ENCODE results near the gene EIPR1.

The EIPR1 gene

GRCh38 chr2:3233877-3234276 lies 143.7 kb downstream of the EIPR1 start:
- no peaks in the 10 kb centered on the region for H3K4me1 ChIP-seq (ENCODE audit: control insufficient read depth in 1 of 2, insufficient read depth in 2 of 2, low read length in 2 of 2)
- H3K23ac ChIP-seq (ENCODE audit: low read length): no peak overlapping the region
- DNase-seq: no peak
- no peak overlapping the region for H3K9ac ChIP-seq (ENCODE audit: low read length)
- no peak overlapping the region for H2BK12ac ChIP-seq (ENCODE audit: low read length)
- H3K79me2 ChIP-seq (ENCODE audit: control insufficient read depth, insufficient read depth, low read length, poor library complexity): no peaks in the 10 kb centered on the region
- no peak overlapping the region for H4K12ac ChIP-seq (ENCODE audit: low read depth, low read length)
- no CpG with 5 or more reads among the region's 2 CpGs for whole genome bisulfite sequencing (ENCODE audit: extremely low coverage, insufficient coverage, insufficient read length)
- no peak overlapping the region for H3K27ac ChIP-seq (ENCODE audit: low read depth, low read length)
- no peak overlapping the region for H3K4me2 ChIP-seq (ENCODE audit: low read length)
- H3K79me1 ChIP-seq (ENCODE audit: low read length): no peaks in the 10 kb centered on the region
- H4K8ac ChIP-seq (ENCODE audit: low read depth, low read length): no peak overlapping the region
- peaks cover 2% of the 10 kb centered on the region for H3K9me3 ChIP-seq (ENCODE audit: insufficient read depth, low read depth, low read length)
- no peak overlapping the region for H4K91ac ChIP-seq (ENCODE audit: low read depth, low read length)
- H2BK5ac ChIP-seq (ENCODE audit: low read depth, low read length, poor library complexity): no peak overlapping the region
- no peak overlapping the region for H3K14ac ChIP-seq (ENCODE audit: low read length)
- no peaks in the 10 kb centered on the region for H3K27me3 ChIP-seq (ENCODE audit: insufficient read depth, low read length)
- no peak overlapping the region for H3K18ac ChIP-seq (ENCODE audit: low read length)
- H3K36me3 ChIP-seq (ENCODE audit: control insufficient read depth in 1 of 2, insufficient read depth in 2 of 2, low read length in 2 of 2): no peaks in the 10 kb centered on the region
- no peak overlapping the region for H2BK120ac ChIP-seq (ENCODE audit: insufficient read depth, low read length, poor library complexity)
- no peak overlapping the region for H3K4me3 ChIP-seq (ENCODE audit: low read depth, low read length)
- no peak overlapping the region for H2AK5ac ChIP-seq (ENCODE audit: low read length)
- no peak overlapping the region for H3K4ac ChIP-seq (ENCODE audit: low read depth, low read length)
- H2AFZ ChIP-seq (ENCODE audit: insufficient read depth, low read length, poor library complexity): no peak overlapping the region

GRCh38 chr2:3229221-3229620 lies 148.4 kb downstream of the EIPR1 start:
- Histone ChIP-seq H2BK5ac (ENCODE audit: low read depth, low read length, poor library complexity) (no peak overlapping the region), H3K9ac (ENCODE audit: low read length) (no peak overlapping the region), H2BK12ac (ENCODE audit: low read length) (no peak overlapping the region), H4K12ac (ENCODE audit: low read depth, low read length) (no peak overlapping the region), H2BK120ac (ENCODE audit: insufficient read depth, low read length, poor library complexity) (no peak overlapping the region), H3K9me3 (ENCODE audit: insufficient read depth, low read depth, low read length) (peaks cover 4% of the 10 kb centered on the region), H3K23ac (ENCODE audit: low read length) (no peak overlapping the region), H3K14ac (ENCODE audit: low read length) (no peak overlapping the region), H3K18ac (ENCODE audit: low read length) (no peak overlapping the region), H3K79me1 (ENCODE audit: low read length) (no peaks in the 10 kb centered on the region), H3K4me3 (ENCODE audit: low read depth, low read length) (no peak overlapping the region), H2AFZ (ENCODE audit: insufficient read depth, low read length, poor library complexity) (no peak overlapping the region), H3K4me1 (ENCODE audit: control insufficient read depth in 1 of 2, insufficient read depth in 2 of 2, low read length in 2 of 2) (no peaks in the 10 kb centered on the region), H4K91ac (ENCODE audit: low read depth, low read length) (no peak overlapping the region), H3K27ac (ENCODE audit: low read depth, low read length) (no peak overlapping the region), H4K8ac (ENCODE audit: low read depth, low read length) (no peak overlapping the region), H3K4me2 (ENCODE audit: low read length) (no peak overlapping the region), H3K4ac (ENCODE audit: low read depth, low read length) (no peak overlapping the region), H3K79me2 (ENCODE audit: control insufficient read depth, insufficient read depth, low read length, poor library complexity) (no peaks in the 10 kb centered on the region), H2AK5ac (ENCODE audit: low read length) (no peak overlapping the region), H3K36me3 (ENCODE audit: control insufficient read depth in 1 of 2, insufficient read depth in 2 of 2, low read length in 2 of 2) (no peaks in the 10 kb centered on the region), H3K27me3 (ENCODE audit: insufficient read depth, low read length) (no peaks in the 10 kb centered on the region)
- DNase-seq: no peak
- no CpG with 5 or more reads among the region's 3 CpGs for WGBS (ENCODE audit: extremely low coverage, insufficient coverage, insufficient read length)

GRCh38 chr2:3224681-3225080 lies 152.9 kb downstream of the EIPR1 start:
- no peak for DNase-seq
- no peaks in the 10 kb centered on the region for H3K36me3 ChIP-seq (ENCODE audit: control insufficient read depth in 1 of 2, insufficient read depth in 2 of 2, low read length in 2 of 2)
- no peak overlapping the region for H3K4me3 ChIP-seq (ENCODE audit: low read depth, low read length)
- no peak overlapping the region for H3K4me2 ChIP-seq (ENCODE audit: low read length)
- H3K9me3 ChIP-seq (ENCODE audit: insufficient read depth, low read depth, low read length): peaks cover 11% of the 10 kb centered on the region
- H2BK120ac ChIP-seq (ENCODE audit: insufficient read depth, low read length, poor library complexity): no peak overlapping the region
- H3K4me1 ChIP-seq (ENCODE audit: control insufficient read depth in 1 of 2, insufficient read depth in 2 of 2, low read length in 2 of 2): no peaks in the 10 kb centered on the region
- H3K14ac ChIP-seq (ENCODE audit: low read length): no peak overlapping the region
- no peak overlapping the region for H2AFZ ChIP-seq (ENCODE audit: insufficient read depth, low read length, poor library complexity)
- H4K12ac ChIP-seq (ENCODE audit: low read depth, low read length): no peak overlapping the region
- H3K79me2 ChIP-seq (ENCODE audit: control insufficient read depth, insufficient read depth, low read length, poor library complexity): no peaks in the 10 kb centered on the region
- H3K23ac ChIP-seq (ENCODE audit: low read length): no peak overlapping the region
- no peak overlapping the region for H2BK5ac ChIP-seq (ENCODE audit: low read depth, low read length, poor library complexity)
- H3K9ac ChIP-seq (ENCODE audit: low read length): no peak overlapping the region
- no peak overlapping the region for H4K8ac ChIP-seq (ENCODE audit: low read depth, low read length)
- no peak overlapping the region for H3K18ac ChIP-seq (ENCODE audit: low read length)
- H4K91ac ChIP-seq (ENCODE audit: low read depth, low read length): no peak overlapping the region
- no peaks in the 10 kb centered on the region for H3K27me3 ChIP-seq (ENCODE audit: insufficient read depth, low read length)
- no peak overlapping the region for H2AK5ac ChIP-seq (ENCODE audit: low read length)
- WGBS (ENCODE audit: extremely low coverage, insufficient coverage, insufficient read length): no CpG with 5 or more reads among the region's 9 CpGs
- H3K4ac ChIP-seq (ENCODE audit: low read depth, low read length): no peak overlapping the region
- H3K79me1 ChIP-seq (ENCODE audit: low read length): no peaks in the 10 kb centered on the region
- H3K27ac ChIP-seq (ENCODE audit: low read depth, low read length): no peak overlapping the region
- no peak overlapping the region for H2BK12ac ChIP-seq (ENCODE audit: low read length)

GRCh38 chr2:3223080-3223923 lies 154.3 kb downstream of the EIPR1 start:
- Histone ChIP-seq H4K91ac (ENCODE audit: low read depth, low read length) (no peak overlapping the region), H2BK120ac (ENCODE audit: insufficient read depth, low read length, poor library complexity) (no peak overlapping the region), H3K9me3 (ENCODE audit: insufficient read depth, low read depth, low read length) (peaks cover 12% of the 10 kb centered on the region), H3K79me1 (ENCODE audit: low read length) (no peaks in the 10 kb centered on the region), H2BK5ac (ENCODE audit: low read depth, low read length, poor library complexity) (no peak overlapping the region), H4K8ac (ENCODE audit: low read depth, low read length) (no peak overlapping the region), H3K9ac (ENCODE audit: low read length) (no peak overlapping the region), H3K4me2 (ENCODE audit: low read length) (no peak overlapping the region), H3K4me1 (ENCODE audit: control insufficient read depth in 1 of 2, insufficient read depth in 2 of 2, low read length in 2 of 2) (no peaks in the 10 kb centered on the region), H3K27ac (ENCODE audit: low read depth, low read length) (no peak overlapping the region), H3K36me3 (ENCODE audit: control insufficient read depth in 1 of 2, insufficient read depth in 2 of 2, low read length in 2 of 2) (no peaks in the 10 kb centered on the region), H2AK5ac (ENCODE audit: low read length) (no peak overlapping the region), H3K4ac (ENCODE audit: low read depth, low read length) (no peak overlapping the region), H4K12ac (ENCODE audit: low read depth, low read length) (no peak overlapping the region), H2BK12ac (ENCODE audit: low read length) (no peak overlapping the region), H3K18ac (ENCODE audit: low read length) (no peak overlapping the region), H3K79me2 (ENCODE audit: control insufficient read depth, insufficient read depth, low read length, poor library complexity) (no peaks in the 10 kb centered on the region), H3K27me3 (ENCODE audit: insufficient read depth, low read length) (no peaks in the 10 kb centered on the region), H3K14ac (ENCODE audit: low read length) (no peak overlapping the region), H3K4me3 (ENCODE audit: low read depth, low read length) (no peak overlapping the region), H3K23ac (ENCODE audit: low read length) (no peak overlapping the region), H2AFZ (ENCODE audit: insufficient read depth, low read length, poor library complexity) (no peak overlapping the region)
- DNase-seq: no peak
- no CpG with 5 or more reads among the region's 18 CpGs for WGBS (ENCODE audit: extremely low coverage, insufficient coverage, insufficient read length)
